ENCODE measurements around the gene TMEM179.

DNA sequence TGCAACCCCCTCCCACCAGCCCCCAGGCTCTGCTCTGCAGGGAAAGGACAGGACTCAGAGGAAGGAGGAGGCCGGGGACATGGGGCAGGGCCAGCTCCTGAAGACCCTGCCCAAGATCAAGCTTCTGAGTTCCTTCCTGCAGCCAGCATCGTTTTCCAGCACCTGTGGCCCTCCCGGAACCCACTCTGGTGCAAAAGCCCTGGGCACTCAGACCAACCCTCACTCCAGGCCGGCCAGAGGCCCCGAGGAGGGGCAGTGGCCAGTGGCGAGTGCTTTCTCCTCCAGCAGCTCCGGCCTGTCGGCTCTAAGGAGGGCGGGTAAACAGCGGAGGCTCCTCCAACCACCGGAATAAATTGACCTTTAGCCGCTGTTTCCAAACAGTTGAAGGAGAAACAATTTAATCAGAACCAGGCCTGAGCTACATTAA is 10.8 kb downstream of the TMEM179 start:
- TF ChIP-seq, protein P1, sequence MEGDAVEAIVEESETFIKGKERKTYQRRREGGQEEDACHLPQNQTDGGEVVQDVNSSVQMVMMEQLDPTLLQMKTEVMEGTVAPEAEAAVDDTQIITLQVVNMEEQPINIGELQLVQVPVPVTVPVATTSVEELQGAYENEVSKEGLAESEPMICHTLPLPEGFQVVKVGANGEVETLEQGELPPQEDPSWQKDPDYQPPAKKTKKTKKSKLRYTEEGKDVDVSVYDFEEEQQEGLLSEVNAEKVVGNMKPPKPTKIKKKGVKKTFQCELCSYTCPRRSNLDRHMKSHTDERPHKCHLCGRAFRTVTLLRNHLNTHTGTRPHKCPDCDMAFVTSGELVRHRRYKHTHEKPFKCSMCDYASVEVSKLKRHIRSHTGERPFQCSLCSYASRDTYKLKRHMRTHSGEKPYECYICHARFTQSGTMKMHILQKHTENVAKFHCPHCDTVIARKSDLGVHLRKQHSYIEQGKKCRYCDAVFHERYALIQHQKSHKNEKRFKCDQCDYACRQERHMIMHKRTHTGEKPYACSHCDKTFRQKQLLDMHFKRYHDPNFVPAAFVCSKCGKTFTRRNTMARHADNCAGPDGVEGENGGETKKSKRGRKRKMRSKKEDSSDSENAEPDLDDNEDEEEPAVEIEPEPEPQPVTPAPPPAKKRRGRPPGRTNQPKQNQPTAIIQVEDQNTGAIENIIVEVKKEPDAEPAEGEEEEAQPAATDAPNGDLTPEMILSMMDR (IDR thresholded peaks at IDR 0.05; ENCODE audit: control extremely low read depth in 1 of 3, insufficient read depth in 1 of 3, low read depth in 1 of 3, low read length in 3 of 3): no peak
- no peak for TF ChIP-seq POLR2A (IDR thresholded peaks at IDR 0.05; ENCODE audit: control extremely low read depth in 1 of 2, low read depth in 2 of 2, low read length in 2 of 2)
- TF ChIP-seq CBX5 (IDR thresholded peaks at IDR 0.05; ENCODE audit: low read depth, low read length): no peak
- no peak for TF ChIP-seq GABPA (IDR thresholded peaks at IDR 0.05; ENCODE audit: borderline replicate concordance, insufficient read depth, low read length)

Data from H1 (cell line).